K562 (cell line): ENCODE measurements around the gene CDC14A. TPM values are rescaled to one million over a fixed set of nuclear protein-coding genes. Genes with fewer than 3 reads are reported as not detected.

ENCODE experiments used
- ADNP ChIP-seq: fragments of 200-800 bp; sonication (Bioruptor generic); IDR thresholded peaks from 2 replicates; pipeline ENCODE4 v1.6.1; 2016; ENCODE audit warnings: missing genetic modification characterization, missing compliant biosample characterization
- ATF7 ChIP-seq: fragments of 450-650 bp; IDR thresholded peaks from 2 replicates; pipeline ENCODE4 v1.7.1; 2014; ENCODE audit warnings: mild to moderate bottlenecking, moderate library complexity
- BACH1 ChIP-seq: fragments of 200-800 bp; sonication (Bioruptor generic); IDR thresholded peaks from 2 replicates; pipeline ENCODE4 v1.6.1; 2016; ENCODE audit warnings: missing genetic modification characterization, missing compliant biosample characterization
- CLOCK ChIP-seq: fragments of 250-450 bp; sonication (Bioruptor Pico); IDR thresholded peaks from 2 replicates; pipeline ENCODE4 v1.4.0; 2020; ENCODE audit warnings: mild to moderate bottlenecking, moderate library complexity, borderline replicate concordance
- DNMT1 ChIP-seq: fragments of 450-650 bp; IDR thresholded peaks from 2 replicates; pipeline ENCODE4 v1.6.1; 2016; ENCODE audit warnings: antibody characterized with exemption, mild to moderate bottlenecking
- EHMT2 ChIP-seq: fragments of 450-650 bp; IDR thresholded peaks from 2 replicates; pipeline ENCODE4 v1.6.1; 2018; ENCODE audit warnings: antibody characterized with exemption
- GATA2 ChIP-seq: sonication (generic); formaldehyde crosslinking; IDR thresholded peaks from 2 replicates; pipeline ENCODE4 v1.4.0; 2020; ENCODE audit warnings: mild to moderate bottlenecking, missing genetic modification reagents
- HES1 ChIP-seq: fragments of 450-650 bp; IDR thresholded peaks from 2 replicates; pipeline ENCODE4 v1.6.1; 2016; ENCODE audit warnings: low read depth, mild to moderate bottlenecking, moderate library complexity
- HMGN3 ChIP-seq: IDR thresholded peaks from 2 replicates; pipeline ENCODE4 v1.6.1; 2011; ENCODE audit warnings: borderline replicate concordance, low read depth, mild to moderate bottlenecking, mixed read lengths, low read length; ENCODE audit not compliant: insufficient read length; ENCODE audit errors: extremely low read depth
- NBN ChIP-seq: fragments of 450-650 bp; IDR thresholded peaks from 2 replicates; pipeline ENCODE4 v1.6.1; 2016; ENCODE audit warnings: low read depth, mild to moderate bottlenecking
- SMARCC2 ChIP-seq: fragments of 450-650 bp; IDR thresholded peaks from 2 replicates; pipeline ENCODE4 v1.6.1; 2017; ENCODE audit warnings: antibody characterized with exemption, moderate library complexity, mild to moderate bottlenecking, low read depth
- TEAD4 ChIP-seq, 2 experiments: sonication (generic) in 1 of 2; formaldehyde crosslinking in 1 of 2; IDR thresholded peaks; 2 replicates each; pipeline versions ENCODE4 v1.6.1 to v1.8.0; 2012 to 2022; ENCODE audit warnings: borderline replicate concordance in 1 of 2, inconsistent platforms in 1 of 2, low read length in 1 of 2, mild to moderate bottlenecking in 1 of 2, missing genetic modification reagents in 1 of 2
- USF2 ChIP-seq: sonication (generic); formaldehyde crosslinking; IDR thresholded peaks from 2 replicates; pipeline ENCODE4 v1.5.0; 2020; ENCODE audit warnings: missing genetic modification reagents
- XRCC5 ChIP-seq: fragments of 200-400 bp; formaldehyde crosslinking; IDR thresholded peaks from 2 replicates; pipeline ENCODE4 v1.6.1; 2017; ENCODE audit warnings: low read depth, mild to moderate bottlenecking, low read length
- ZBTB9 ChIP-seq: fragments of 450-650 bp; formaldehyde crosslinking; IDR thresholded peaks from 2 replicates; pipeline ENCODE4 v1.4.0; 2020; ENCODE audit warnings: mild to moderate bottlenecking, moderate library complexity
- ZNF224 ChIP-seq: sonication (generic); formaldehyde crosslinking; IDR thresholded peaks from 2 replicates; pipeline ENCODE4 v1.8.0; 2022; ENCODE audit warnings: mild to moderate bottlenecking, missing genetic modification reagents
- ZNF592 ChIP-seq: fragments of 450-650 bp; IDR thresholded peaks from 2 replicates; pipeline ENCODE4 v1.6.1; 2017; ENCODE audit warnings: antibody characterized with exemption, mild to moderate bottlenecking
- polyA plus RNA-seq, 8 experiments: library from polyadenylated mRNA; depleted of rRNA in 4 of 8; stranded (reverse) in 5 of 8; unstranded in 3 of 8; fragments of >200 nt; fragmentation: Nextera tagmentation in 2 of 8; fragmentation: Illumina TruSeq in 1 of 8; extraction: Ambion mirVana in 2 of 8; extraction: Trizol in 1 of 8; gene quantifications; 2 replicates each; pipeline versions ENCODE4 v1.2.1 to v1.2.3, GENCODE V29; 2011 to 2014; ENCODE audit warnings: inconsistent platforms in 1 of 8, missing spikeins in 1 of 8
- total RNA-seq, 7 experiments: library from RNA; depleted of rRNA in 6 of 7; stranded (reverse); fragments of >200 nt in 6 of 7; fragmentation: Illumina TruSeq in 2 of 7; extraction: Trizol in 2 of 7; gene quantifications; 2 replicates each; pipeline versions ENCODE4 v1.2.1 to v1.2.3, GENCODE V29; 2011 to 2021; ENCODE audit warnings: low replicate concordance in 1 of 7

Gene CDC14A
- total and polyA plus RNA-seq, 9 of the 15 experiments (the other 6 are each of a cell fraction or from before 2014, with no cell fraction given), result 17.0 to 74.3 (median 33.4) TPM

GRCh38 chr1:100440075-100440809 lies 87.9 kb downstream of the CDC14A start (continued):
- TF ChIP-seq USF2 (CRISPR knock-in tag) (peak; percentile 62), GATA2 (CRISPR knock-in tag) (peak; percentile 66), ADNP (peak; percentile 47; the same call in 1 of the 2 replicates), BACH1 (tag) (no peak), HMGN3 (no peak), DNMT1 (no peak), CLOCK (no peak), ZNF224 (CRISPR knock-in tag) (no peak), ZNF592 (0 out of 2 replicates have a peak, but pooled peaks have one; percentile 44), ZBTB9 (CRISPR knock-in tag) (0 out of 2 replicates have a peak, but pooled peaks have one; percentile 61), TEAD4 (IDR thresholded peaks at IDR 0.05; ENCODE audit: low read length) (peak; percentile 74), TEAD4 (CRISPR knock-in tag; IDR thresholded peaks at IDR 0.05; ENCODE audit: borderline replicate concordance) (no peak), SMARCC2 (0 out of 2 replicates have a peak, but pooled peaks have one; percentile 21), XRCC5 (no peak), NBN (peak; percentile 49; the same call in 1 of the 2 replicates), HES1 (0 out of 2 replicates have a peak, but pooled peaks have one; percentile 37), EHMT2 (no peak), ATF7 (peak; percentile 52; the same call in 1 of the 2 replicates)
